Activated effector memory CD4-positive, alpha-beta T cell treated with Interleukin-2 at 50 U/mL for 16 hours (primary cell): ENCODE results near the gene OSBPL5.
"Not testable (repeated sequence)": the region's sequence is repeated elsewhere in the genome, so short reads cannot be mapped to it uniquely, and the experiment has no call there.

Experiments
- DNase-seq: peaks from one replicate; pipeline ENCODE4 v3.0.0-alpha.2; 2020

OSBPL5 gene

GRCh38 chr11:3080104-3080503 lies 85.0 kb downstream of the OSBPL5 start:
- DNase-seq, result no peak

- DNase-seq, result no peak
These were observed 87.2 kb downstream of the OSBPL5 start for GRCh38 chr11:3077846-3078440.

- DNase-seq, result no peak
These were observed 87.8 kb downstream of the OSBPL5 start for GRCh38 chr11:3077189-3077836.

GRCh38 chr11:3074912-3075589 lies 90.1 kb downstream of the OSBPL5 start:
- no peak for DNase-seq

GRCh38 chr11:3073029-3073435 lies 92.1 kb downstream of the OSBPL5 start:
- no peak for DNase-seq

GRCh38 chr11:3069425-3069824 lies 95.7 kb downstream of the OSBPL5 start:
- no peak for DNase-seq

GRCh38 chr11:3066308-3066707 lies 98.8 kb downstream of the OSBPL5 start:
- DNase-seq, result not testable (repeated sequence)

GRCh38 chr11:3064709-3065108 lies 100.4 kb downstream of the OSBPL5 start:
- DNase-seq, result not testable (repeated sequence)

GRCh38 chr11:3063876-3064275 lies 101.2 kb downstream of the OSBPL5 start:
- not testable (repeated sequence) for DNase-seq

- DNase-seq, result not testable (repeated sequence)
These were observed 101.7 kb downstream of the OSBPL5 start for GRCh38 chr11:3063432-3063831.

- no peak for DNase-seq
These were observed 104.6 kb downstream of the OSBPL5 start for GRCh38 chr11:3060436-3061025.

GRCh38 chr11:3058753-3059664 lies 106.1 kb downstream of the OSBPL5 start:
- no peak for DNase-seq

- peak; percentile 89 for DNase-seq
These were observed 107.8 kb downstream of the OSBPL5 start, which contains the start of gene CARS1 for GRCh38 chr11:3057069-3057963. Gene CARS1 (minus strand): TSS chr11:3057423. CDS start chr11:3057367, 56 bp downstream.

GRCh38 chr11:3056296-3057068 lies 108.6 kb downstream of the OSBPL5 start:
- no peak for DNase-seq

- no peak for DNase-seq
These were observed 109.2 kb downstream of the OSBPL5 start for GRCh38 chr11:3055891-3056290.

GRCh38 chr11:3052567-3052966 lies 112.5 kb downstream of the OSBPL5 start:
- no peak for DNase-seq

- no peak for DNase-seq
These were observed 113.0 kb downstream of the OSBPL5 start for GRCh38 chr11:3052109-3052479.

GRCh38 chr11:3051196-3052108 lies 113.7 kb downstream of the OSBPL5 start:
- DNase-seq, result no peak

- DNase-seq, result no peak
These were observed 114.5 kb downstream of the OSBPL5 start for GRCh38 chr11:3050386-3051195.
